NCI-H1694 (cell line): Measurements from ENCODE around the gene HOXD3.

Source experiments
- DNase-seq: peaks from one replicate; lab custom pipeline; 2025; lab: John Stamatoyannopoulos, UW

Gene HOXD3

GRCh38 chr2:176212276-176212675 is 55.2 kb downstream of the HOXD3 start:
- DNase-seq = no peak

- DNase-seq = no peak
These were observed 56.3 kb downstream of the HOXD3 start for GRCh38 chr2:176213406-176213805.
